CD14-positive monocyte (primary cell): Measurements from ENCODE around the gene FBXO24. TPM values are rescaled to one million over a fixed set of nuclear protein-coding genes. Genes with fewer than 3 reads are reported as not detected.

Experiments used
- DNase-seq, 3 donors: peaks; one replicate each; pipeline ENCODE4 v3.0.0-alpha.2; 2011 to 2022
- H2AFZ ChIP-seq: 2 replicates; pipeline ENCODE4 v1.6.0; 2012; ENCODE audit warnings: mild to moderate bottlenecking, low read depth, low read length, inconsistent platforms; ENCODE audit not compliant: insufficient read depth, poor library complexity, severe bottlenecking
- H3K27ac ChIP-seq, 2 donors: 1 replicate in 1 of 2; 2 replicates in 1 of 2; pipeline ENCODE4 v1.5.1; 2012 to 2013; ENCODE audit warnings: low read length in 2 of 2, control low read depth in 1 of 2, inconsistent platforms in 1 of 2, low read depth in 1 of 2, mild to moderate bottlenecking in 1 of 2
- H3K27me3 ChIP-seq, 2 donors: one replicate each; pipeline versions ENCODE4 v1.6.0 to v1.6.1; 2011 to 2013; ENCODE audit warnings: low read length in 2 of 2; ENCODE audit not compliant: control insufficient read depth in 2 of 2, insufficient read depth in 2 of 2
- H3K36me3 ChIP-seq, 2 donors: replicated peaks in 1 of 2; 1 replicate in 1 of 2; 2 replicates in 1 of 2; pipeline versions ENCODE4 v1.5.1 to v1.6.1; 2012 to 2013; ENCODE audit warnings: low read length in 2 of 2, control low read depth in 1 of 2, inconsistent platforms in 1 of 2, mild to moderate bottlenecking in 1 of 2; ENCODE audit not compliant: insufficient read depth in 2 of 2, control insufficient read depth in 1 of 2
- H3K4me1 ChIP-seq, 2 donors: 1 replicate in 1 of 2; 2 replicates in 1 of 2; pipeline versions ENCODE4 v1.5.1 to v1.6.1; 2012 to 2013; ENCODE audit warnings: low read length in 2 of 2, control low read depth in 1 of 2, inconsistent platforms in 1 of 2, mild to moderate bottlenecking in 1 of 2, moderate library complexity in 1 of 2; ENCODE audit not compliant: insufficient read depth in 2 of 2, control insufficient read depth in 1 of 2
- H3K4me2 ChIP-seq: replicated peaks from 2 replicates; pipeline ENCODE3; 2012; ENCODE audit warnings: low read length, moderate library complexity, mild to moderate bottlenecking; ENCODE audit not compliant: poor library complexity, severe bottlenecking; ENCODE audit errors: extremely low read depth
- H3K4me3 ChIP-seq, 3 experiments: fragments of 200-600 bp in 1 of 3; sonication (generic) in 1 of 3; replicated peaks in 1 of 3; 1 replicate in 2 of 3; 2 replicates in 1 of 3; pipeline ENCODE4 v1.5.1; 2011 to 2013; ENCODE audit warnings: low read length in 3 of 3, mild to moderate bottlenecking in 3 of 3, control low read depth in 2 of 3, low read depth in 2 of 3, inconsistent platforms in 1 of 3, moderate library complexity in 1 of 3
- H3K79me2 ChIP-seq: 2 replicates; pipeline ENCODE4 v1.6.0; 2012; ENCODE audit warnings: mild to moderate bottlenecking, control low read depth, inconsistent platforms, low read length, moderate library complexity; ENCODE audit not compliant: insufficient read depth
- H3K9ac ChIP-seq: 2 replicates; pipeline ENCODE4 v1.6.0; 2017; ENCODE audit warnings: low read length, mild to moderate bottlenecking; ENCODE audit not compliant: insufficient read depth, poor library complexity, severe bottlenecking
- H3K9me3 ChIP-seq, 2 donors: replicated peaks in 1 of 2; 1 replicate in 1 of 2; 2 replicates in 1 of 2; pipeline versions ENCODE4 v1.5.1 to v1.6.1; 2012 to 2013; ENCODE audit warnings: low read length in 2 of 2, control low read depth in 1 of 2; ENCODE audit not compliant: control insufficient read depth in 1 of 2, insufficient read depth in 1 of 2
- H4K20me1 ChIP-seq: 2 replicates; pipeline ENCODE4 v1.6.0; 2012; ENCODE audit warnings: mild to moderate bottlenecking, low read length, control low read depth, moderate library complexity; ENCODE audit not compliant: insufficient read depth
- H3K27ac Mint-ChIP-seq, 7 donors: one replicate each; pipeline ENCODE4 v1.8.0; 2020; ENCODE audit warnings: mild to moderate bottlenecking in 7 of 7, mixed read lengths in 7 of 7, moderate library complexity in 6 of 7, inconsistent platforms in 2 of 7
- H3K27me3 Mint-ChIP-seq, 3 donors: one replicate each; pipeline ENCODE4 v1.8.0; 2021 to 2022; ENCODE audit warnings: low read depth in 3 of 3, mild to moderate bottlenecking in 3 of 3, mixed read lengths in 3 of 3, moderate library complexity in 3 of 3, inconsistent platforms in 1 of 3
- H3K36me3 Mint-ChIP-seq, 2 donors: one replicate each; pipeline ENCODE4 v1.8.0; 2020; ENCODE audit warnings: mixed read lengths in 2 of 2, inconsistent platforms in 1 of 2, mild to moderate bottlenecking in 1 of 2
- H3K4me1 Mint-ChIP-seq: one replicate; pipeline ENCODE4 v1.8.0; 2020; ENCODE audit warnings: mild to moderate bottlenecking, mixed read lengths
- H3K4me3 Mint-ChIP-seq, 2 donors: one replicate each; pipeline ENCODE4 v1.8.0; 2020; ENCODE audit warnings: mild to moderate bottlenecking in 2 of 2, mixed read lengths in 2 of 2, moderate library complexity in 1 of 2
- H3K9me3 Mint-ChIP-seq, 7 donors: one replicate each; pipeline ENCODE4 v1.8.0; 2020 to 2022; ENCODE audit warnings: mixed read lengths in 7 of 7, mild to moderate bottlenecking in 6 of 7, moderate library complexity in 6 of 7, inconsistent platforms in 2 of 7
- WGBS: methylation state at CpG from one replicate; pipeline ENCODE4 v1.1.5; 2013; ENCODE audit warnings: missing lambda C conversion rate; ENCODE audit not compliant: insufficient coverage; 5-methylcytosine and 5-hydroxymethylcytosine counted together
- intact Hi-C, 2 donors: fragments of 100-400 bp; cut with micrococcal nuclease; formaldehyde crosslinking; loops; one replicate each; pipeline versions ENCODE4 v1.15.0 to v1.15.1; 2023
- polyA plus RNA-seq, 3 donors: library from polyadenylated mRNA; depleted of rRNA in 1 of 3; unstranded in 2 of 3; stranded (reverse) in 1 of 3; fragments of 300-500 nt in 2 of 3; fragments of >200 nt in 1 of 3; fragmentation: Illumina TruSeq in 2 of 3; gene quantifications; 1 replicate in 2 of 3; 2 replicates in 1 of 3; pipeline ENCODE4 v1.2.3, GENCODE V29; 2012 to 2021
- small RNA-seq: library from RNA; depleted of rRNA; stranded (forward); fragments of <200 nt; gene quantifications from one replicate; pipeline ENCODE3, GENCODE V24; 2012; ENCODE audit warnings: low read depth; ENCODE audit not compliant: insufficient read length
- TF ChIP-seq, protein P1 (sequence below): fragments of 200-600 bp; IDR thresholded peaks from one replicate; pipeline ENCODE4 v1.8.0; 2022; ENCODE audit warnings: antibody characterized with exemption, mild to moderate bottlenecking

FBXO24 gene
- polyA plus RNA-seq, 3 donors: 0.42 to 1.2 (median 0.69) TPM

DNA sequence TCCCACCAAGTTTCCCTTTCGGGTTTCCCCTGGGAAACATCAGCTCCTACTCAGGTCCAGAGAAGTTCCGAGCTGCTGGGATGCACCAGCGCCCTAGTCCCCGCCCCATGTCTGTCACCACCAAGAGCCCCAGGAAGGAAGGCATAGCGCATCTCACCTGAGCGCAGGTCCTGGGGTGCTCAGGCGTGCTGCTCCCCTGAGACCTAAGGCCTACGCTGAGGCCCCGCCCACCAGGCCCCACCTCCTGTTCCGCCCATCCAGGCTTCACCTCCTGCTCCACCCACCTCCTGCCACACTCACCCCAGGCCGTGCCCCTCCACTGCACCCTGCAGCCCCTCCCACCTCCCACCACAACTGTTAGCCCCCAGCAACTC lies 56.4 kb downstream of the FBXO24 start:
- H3K9me3 Mint-ChIP-seq: no peaks in the 10 kb centered on the region
- no peak overlapping the region for H3K4me2 ChIP-seq
- H3K4me1 ChIP-seq: no peaks in the 10 kb centered on the region
- no peaks in the 10 kb centered on the region for H3K36me3 ChIP-seq
- H3K79me2 ChIP-seq: no peaks in the 10 kb centered on the region
- no peak overlapping the region for H3K4me3 ChIP-seq
- H3K4me1 Mint-ChIP-seq: no peaks in the 10 kb centered on the region
- H3K27ac ChIP-seq: no peak overlapping the region
- no peaks in the 10 kb centered on the region for H4K20me1 ChIP-seq
- H3K9ac ChIP-seq: no peak overlapping the region
- no peak overlapping the region for H3K4me3 Mint-ChIP-seq
- no peak for DNase-seq
- H3K27me3 ChIP-seq: no peaks in the 10 kb centered on the region
- intact Hi-C loops: no loop called here
- H3K27me3 Mint-ChIP-seq: peaks cover 11 to 30% (median 12%) of the 10 kb centered on the region in 3 donors
- no peaks in the 10 kb centered on the region for H3K36me3 Mint-ChIP-seq
- H2AFZ ChIP-seq: no peak overlapping the region
- H3K9me3 ChIP-seq: no peaks in the 10 kb centered on the region
- no peak overlapping the region for H3K27ac Mint-ChIP-seq
- TF ChIP-seq, protein P1, sequence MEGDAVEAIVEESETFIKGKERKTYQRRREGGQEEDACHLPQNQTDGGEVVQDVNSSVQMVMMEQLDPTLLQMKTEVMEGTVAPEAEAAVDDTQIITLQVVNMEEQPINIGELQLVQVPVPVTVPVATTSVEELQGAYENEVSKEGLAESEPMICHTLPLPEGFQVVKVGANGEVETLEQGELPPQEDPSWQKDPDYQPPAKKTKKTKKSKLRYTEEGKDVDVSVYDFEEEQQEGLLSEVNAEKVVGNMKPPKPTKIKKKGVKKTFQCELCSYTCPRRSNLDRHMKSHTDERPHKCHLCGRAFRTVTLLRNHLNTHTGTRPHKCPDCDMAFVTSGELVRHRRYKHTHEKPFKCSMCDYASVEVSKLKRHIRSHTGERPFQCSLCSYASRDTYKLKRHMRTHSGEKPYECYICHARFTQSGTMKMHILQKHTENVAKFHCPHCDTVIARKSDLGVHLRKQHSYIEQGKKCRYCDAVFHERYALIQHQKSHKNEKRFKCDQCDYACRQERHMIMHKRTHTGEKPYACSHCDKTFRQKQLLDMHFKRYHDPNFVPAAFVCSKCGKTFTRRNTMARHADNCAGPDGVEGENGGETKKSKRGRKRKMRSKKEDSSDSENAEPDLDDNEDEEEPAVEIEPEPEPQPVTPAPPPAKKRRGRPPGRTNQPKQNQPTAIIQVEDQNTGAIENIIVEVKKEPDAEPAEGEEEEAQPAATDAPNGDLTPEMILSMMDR: no peak
- 90% methylated on average over 11 of the region's 11 CpGs for WGBS

DNA sequence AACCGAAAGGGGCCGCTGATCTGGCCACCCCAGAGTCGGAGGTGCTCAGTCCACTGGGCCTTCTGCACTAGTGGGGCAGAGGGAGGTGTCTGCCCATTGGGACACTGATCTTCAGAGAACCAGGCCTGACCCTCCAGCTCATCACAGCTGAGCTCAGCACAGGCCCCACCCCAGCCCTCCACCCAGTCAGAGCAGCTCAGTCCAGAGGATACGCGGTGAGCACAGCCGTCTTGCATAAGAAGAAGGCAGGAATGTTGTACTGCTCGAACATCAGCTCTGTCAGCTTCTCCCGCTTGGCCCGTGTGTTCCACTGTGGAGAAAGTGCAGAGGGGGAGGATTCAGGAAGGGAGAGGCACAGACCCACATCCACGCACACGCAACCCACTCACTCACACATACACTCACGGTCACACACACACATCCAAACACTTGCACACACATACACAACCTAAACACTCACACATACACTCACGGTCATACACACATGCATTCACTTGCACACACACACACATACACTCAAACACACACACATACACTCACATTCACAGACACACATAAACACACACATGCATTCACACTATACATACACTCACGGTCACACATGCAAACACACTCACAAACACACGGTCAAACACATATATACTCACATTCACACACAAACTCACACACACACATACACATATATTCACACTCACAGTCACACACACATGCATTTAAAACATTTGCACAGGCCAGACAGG lies 63.9 kb downstream of the FBXO24 start:
- peaks cover 15 to 36% (median 23%) of the 10 kb centered on the region in 3 donors for H3K27me3 Mint-ChIP-seq
- H3K36me3 ChIP-seq: no peaks in the 10 kb centered on the region
- DNase-seq: no peak
- no peak overlapping the region for H3K9ac ChIP-seq
- WGBS: 92% methylated on average over 9 of the region's 15 CpGs
- intact Hi-C loops: no loop called here
- peaks cover 0 to 12% (median 2%) of the 10 kb centered on the region in 7 donors for H3K9me3 Mint-ChIP-seq
- H3K27me3 ChIP-seq: peaks cover 5 to 8% of the 10 kb centered on the region in 2 donors
- H3K36me3 Mint-ChIP-seq: no peaks in the 10 kb centered on the region
- no peaks in the 10 kb centered on the region for H4K20me1 ChIP-seq
- H3K27ac Mint-ChIP-seq: peak overlapping the region in 1 of 7 donors; percentile 1
- no peak overlapping the region for H3K4me2 ChIP-seq
- no peaks in the 10 kb centered on the region for H3K4me1 ChIP-seq
- H3K9me3 ChIP-seq: no peaks in the 10 kb centered on the region
- no peaks in the 10 kb centered on the region for H3K79me2 ChIP-seq
- TF ChIP-seq, protein P1: no peak
- H3K27ac ChIP-seq: no peak overlapping the region
- H3K4me3 ChIP-seq: no peak overlapping the region
- no peak overlapping the region for H3K4me3 Mint-ChIP-seq
- no peaks in the 10 kb centered on the region for H3K4me1 Mint-ChIP-seq
- H2AFZ ChIP-seq: no peak overlapping the region

Small RNA genes lying within 50 kb of the gene (small RNA-seq; reads per million reads assigned to genes)
- gene SAP25: not detected

Other genes with a start within 250 kb of the FBXO24 start
- gene PILRB, start 228.2 kb upstream of the FBXO24 start, polyA plus RNA-seq: 10 to 100 TPM in 1 of 3 donors, 1 to 10 TPM in 2; 1.7 to 62.6 (median 2.2) TPM
- gene PILRA, start 212.8 kb upstream of the FBXO24 start, polyA plus RNA-seq: 100 to 1,000 TPM; 316 to 491 (median 364) TPM
- 1 to 10 TPM in 2 of 3 donors, under 1 TPM in 1; 0.60 to 1.9 (median 1.2) TPM for gene ZCWPW1, start 157.6 kb upstream of the FBXO24 start, polyA plus RNA-seq
- gene MEPCE, start 156.5 kb upstream of the FBXO24 start, polyA plus RNA-seq: 10 to 100 TPM in 1 of 3 donors, 1 to 10 TPM in 2; 2.9 to 43.2 (median 3.3) TPM
- gene PPP1R35, start 149.8 kb upstream of the FBXO24 start, polyA plus RNA-seq: 10 to 100 TPM in 2 of 3 donors, 1 to 10 TPM in 1; 8.1 to 35.0 (median 14.6) TPM
- gene SPACDR, start 122.1 kb upstream of the FBXO24 start, polyA plus RNA-seq: 1 to 10 TPM in 1 of 3 donors, under 1 TPM in 1, not detected in 1; 0.40 to 2.5 TPM
- gene TSC22D4, start 107.1 kb upstream of the FBXO24 start, polyA plus RNA-seq: 10 to 100 TPM; 23.8 to 91.5 (median 26.3) TPM
- gene NYAP1, start 102.4 kb upstream of the FBXO24 start, polyA plus RNA-seq: not detected
- gene AGFG2, start 47.1 kb upstream of the FBXO24 start, polyA plus RNA-seq: 1 to 10 TPM; 1.3 to 1.8 (median 1.8) TPM
- 10 to 100 TPM in 1 of 3 donors, not detected in 2; 67.2 TPM for gene SAP25, start 12.4 kb upstream of the FBXO24 start, polyA plus RNA-seq
- gene LRCH4, start 199 bp upstream of the FBXO24 start, polyA plus RNA-seq: 100 to 1,000 TPM; 132 to 286 (median 134) TPM
- 1 to 10 TPM in 1 of 3 donors, under 1 TPM in 2; 0.18 to 3.1 (median 0.58) TPM for gene PCOLCE, start 16.0 kb downstream of the FBXO24 start, polyA plus RNA-seq
- gene MOSPD3, start 26.2 kb downstream of the FBXO24 start, polyA plus RNA-seq: 10 to 100 TPM; 12.7 to 15.5 (median 13.3) TPM
- gene TFR2, start 55.2 kb downstream of the FBXO24 start, polyA plus RNA-seq: 1 to 10 TPM in 1 of 3 donors, under 1 TPM in 1, not detected in 1; 0.79 to 1.4 TPM
- not detected for gene ACTL6B, start 70.1 kb downstream of the FBXO24 start, polyA plus RNA-seq
- 100 to 1,000 TPM in 1 of 3 donors, 10 to 100 TPM in 2; 90.0 to 436 (median 94.6) TPM for gene GNB2, start 87.4 kb downstream of the FBXO24 start, polyA plus RNA-seq
- gene GIGYF1, start 107.9 kb downstream of the FBXO24 start, polyA plus RNA-seq: 10 to 100 TPM in 1 of 3 donors, under 1 TPM in 2; 0.30 to 30.6 (median 0.34) TPM
- gene POP7, start 119.8 kb downstream of the FBXO24 start, polyA plus RNA-seq: 10 to 100 TPM; 11.1 to 48.5 (median 41.6) TPM
- gene EPO, start 134.1 kb downstream of the FBXO24 start, polyA plus RNA-seq: not detected
- not detected for gene ZAN, start 147.3 kb downstream of the FBXO24 start, polyA plus RNA-seq
- 1 to 10 TPM; 5.0 to 6.5 (median 5.7) TPM for gene EPHB4, start 241.2 kb downstream of the FBXO24 start, polyA plus RNA-seq